Vagina (tissue), 2 donors: ENCODE results near the gene AADACL3.

Experiments
- POLR2A ChIP-seq, 2 donors: fragments of 450-650 bp; IDR thresholded peaks; one replicate each; pipeline ENCODE4 v1.6.1; 2017; ENCODE audit warnings: antibody characterized with exemption in 2 of 2, mild to moderate bottlenecking in 2 of 2, moderate library complexity in 2 of 2
- TF ChIP-seq, protein P1 (sequence below), 3 experiments: fragments of 450-650 bp in 2 of 3; fragments of 200-600 bp in 1 of 3; sonication (generic) in 1 of 3; IDR thresholded peaks; one replicate each; pipeline ENCODE4 v1.5.1; 2017 to 2019; ENCODE audit warnings: antibody characterized with exemption in 3 of 3, mild to moderate bottlenecking in 2 of 3, moderate library complexity in 2 of 3

GRCh38 chr1:12745992-12746323 is 30.0 kb downstream of the AADACL3 start, which contains the start of gene CFAP107:
- TF ChIP-seq, protein P1, sequence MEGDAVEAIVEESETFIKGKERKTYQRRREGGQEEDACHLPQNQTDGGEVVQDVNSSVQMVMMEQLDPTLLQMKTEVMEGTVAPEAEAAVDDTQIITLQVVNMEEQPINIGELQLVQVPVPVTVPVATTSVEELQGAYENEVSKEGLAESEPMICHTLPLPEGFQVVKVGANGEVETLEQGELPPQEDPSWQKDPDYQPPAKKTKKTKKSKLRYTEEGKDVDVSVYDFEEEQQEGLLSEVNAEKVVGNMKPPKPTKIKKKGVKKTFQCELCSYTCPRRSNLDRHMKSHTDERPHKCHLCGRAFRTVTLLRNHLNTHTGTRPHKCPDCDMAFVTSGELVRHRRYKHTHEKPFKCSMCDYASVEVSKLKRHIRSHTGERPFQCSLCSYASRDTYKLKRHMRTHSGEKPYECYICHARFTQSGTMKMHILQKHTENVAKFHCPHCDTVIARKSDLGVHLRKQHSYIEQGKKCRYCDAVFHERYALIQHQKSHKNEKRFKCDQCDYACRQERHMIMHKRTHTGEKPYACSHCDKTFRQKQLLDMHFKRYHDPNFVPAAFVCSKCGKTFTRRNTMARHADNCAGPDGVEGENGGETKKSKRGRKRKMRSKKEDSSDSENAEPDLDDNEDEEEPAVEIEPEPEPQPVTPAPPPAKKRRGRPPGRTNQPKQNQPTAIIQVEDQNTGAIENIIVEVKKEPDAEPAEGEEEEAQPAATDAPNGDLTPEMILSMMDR (IDR thresholded peaks at IDR 0.05) = no peak
- no peak for TF ChIP-seq POLR2A (IDR thresholded peaks at IDR 0.05)
